Ascending aorta (tissue), 2 donors: ENCODE results near the gene CCDC148. TPM values are rescaled to one million over a fixed set of nuclear protein-coding genes. Genes with fewer than 3 reads are reported as not detected.

Experiments
- DNase-seq, 2 donors: peaks; one replicate each; pipeline ENCODE4 v3.0.0-alpha.2; 2019; ENCODE audit warnings: low spot score in 2 of 2
- H3K27ac ChIP-seq, 2 donors: fragments of 200-600 bp; sonication (generic); one replicate each; pipeline ENCODE4 v1.5.1; 2016 to 2017; ENCODE audit warnings: mild to moderate bottlenecking in 1 of 2
- H3K27me3 ChIP-seq: fragments of 200-600 bp; sonication (generic); one replicate; pipeline ENCODE4 v1.5.1; 2017
- H3K36me3 ChIP-seq, 2 donors: fragments of 200-600 bp; sonication (generic); one replicate each; pipeline ENCODE4 v1.5.1; 2016
- H3K4me1 ChIP-seq, 2 donors: fragments of 200-600 bp; sonication (generic); one replicate each; pipeline ENCODE4 v1.5.1; 2016 to 2017; ENCODE audit warnings: mild to moderate bottlenecking in 1 of 2
- H3K4me3 ChIP-seq, 2 donors: fragments of 200-600 bp; sonication (generic); one replicate each; pipeline ENCODE4 v1.5.1; 2016 to 2017; ENCODE audit warnings: mild to moderate bottlenecking in 1 of 2
- H3K9me3 ChIP-seq, 2 donors: fragments of 200-600 bp; sonication (generic); one replicate each; pipeline ENCODE4 v1.5.1; 2016
- intact Hi-C: fragments of 100-400 bp; cut with DNase I; formaldehyde crosslinking; loops from one replicate; pipeline ENCODE4 v1.15.1; 2023
- total RNA-seq: library from RNA; depleted of rRNA; stranded (reverse); fragments of >200 nt; gene quantifications from one replicate; pipeline ENCODE4 v1.1.0, GENCODE V29; 2016
- TF ChIP-seq, protein P1 (sequence below), 3 experiments: fragments of 200-600 bp in 2 of 3; fragments of 450-650 bp in 1 of 3; sonication (generic) in 2 of 3; IDR thresholded peaks; one replicate each; pipeline ENCODE4 v1.5.1; 2016 to 2019; ENCODE audit warnings: antibody characterized with exemption in 3 of 3, mild to moderate bottlenecking in 1 of 3, moderate library complexity in 1 of 3

Gene CCDC148
- total RNA-seq, 1 donor from 2014 or later, result not detected

DNA sequence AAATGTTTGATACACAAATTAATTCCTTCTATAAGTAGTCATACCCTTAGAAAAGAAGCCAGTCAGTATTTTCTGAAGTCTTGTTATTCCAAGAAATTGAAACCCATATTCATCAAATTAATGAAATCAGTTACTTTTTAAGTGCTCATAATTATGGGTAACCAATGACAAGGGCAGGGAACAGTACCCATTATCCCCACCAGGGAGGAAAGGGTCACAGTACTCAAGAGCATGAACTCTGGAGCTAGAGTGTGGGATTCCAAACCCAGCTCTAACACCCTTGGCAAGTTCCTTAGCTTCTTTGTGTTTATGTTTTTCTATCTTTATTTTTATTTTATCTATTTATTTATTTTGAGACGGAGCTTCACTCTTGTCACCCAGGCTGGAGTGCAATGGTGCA, 68.4 kb downstream of the CCDC148 start:
- DNase-seq, result no peak

DNA sequence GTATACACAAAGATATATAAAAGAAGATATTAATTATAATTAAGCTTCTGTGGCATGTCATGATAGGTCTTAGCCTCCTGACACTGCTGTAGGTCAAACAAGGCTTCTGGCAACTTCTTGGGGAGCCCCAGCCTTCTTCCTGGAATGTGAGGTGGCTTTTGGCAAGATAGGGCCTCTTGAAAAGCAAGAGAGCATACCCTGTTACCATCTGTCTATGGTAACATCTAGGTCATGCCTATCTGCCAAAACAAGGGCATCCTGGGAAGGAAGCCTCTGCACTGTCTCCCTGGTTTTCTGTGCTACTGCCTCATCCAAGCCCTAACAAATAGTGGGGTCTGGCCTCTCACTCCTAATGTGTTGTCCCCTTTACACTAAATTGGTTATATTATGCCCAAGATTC, 70.9 kb downstream of the CCDC148 start:
- TF ChIP-seq, protein P1, sequence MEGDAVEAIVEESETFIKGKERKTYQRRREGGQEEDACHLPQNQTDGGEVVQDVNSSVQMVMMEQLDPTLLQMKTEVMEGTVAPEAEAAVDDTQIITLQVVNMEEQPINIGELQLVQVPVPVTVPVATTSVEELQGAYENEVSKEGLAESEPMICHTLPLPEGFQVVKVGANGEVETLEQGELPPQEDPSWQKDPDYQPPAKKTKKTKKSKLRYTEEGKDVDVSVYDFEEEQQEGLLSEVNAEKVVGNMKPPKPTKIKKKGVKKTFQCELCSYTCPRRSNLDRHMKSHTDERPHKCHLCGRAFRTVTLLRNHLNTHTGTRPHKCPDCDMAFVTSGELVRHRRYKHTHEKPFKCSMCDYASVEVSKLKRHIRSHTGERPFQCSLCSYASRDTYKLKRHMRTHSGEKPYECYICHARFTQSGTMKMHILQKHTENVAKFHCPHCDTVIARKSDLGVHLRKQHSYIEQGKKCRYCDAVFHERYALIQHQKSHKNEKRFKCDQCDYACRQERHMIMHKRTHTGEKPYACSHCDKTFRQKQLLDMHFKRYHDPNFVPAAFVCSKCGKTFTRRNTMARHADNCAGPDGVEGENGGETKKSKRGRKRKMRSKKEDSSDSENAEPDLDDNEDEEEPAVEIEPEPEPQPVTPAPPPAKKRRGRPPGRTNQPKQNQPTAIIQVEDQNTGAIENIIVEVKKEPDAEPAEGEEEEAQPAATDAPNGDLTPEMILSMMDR (IDR thresholded peaks at IDR 0.05), result no peak
- Histone ChIP-seq H3K27me3 (no peaks in the 10 kb centered on the region), H3K36me3 (no peaks in the 10 kb centered on the region), H3K9me3 (no peaks in the 10 kb centered on the region), H3K4me1 (no peaks in the 10 kb centered on the region), H3K4me3 (no peak overlapping the region), H3K27ac (no peak overlapping the region)
- intact Hi-C loops, result no loop called here
- DNase-seq, result no peak

More for the DNA sequence above, 68.4 kb downstream of the CCDC148 start:
- Histone ChIP-seq H3K4me1 (no peaks in the 10 kb centered on the region), H3K27me3 (no peaks in the 10 kb centered on the region), H3K27ac (no peak overlapping the region), H3K4me3 (no peak overlapping the region), H3K9me3 (no peaks in the 10 kb centered on the region), H3K36me3 (no peaks in the 10 kb centered on the region)
- intact Hi-C loops, result no loop called here
- TF ChIP-seq, protein P1 (IDR thresholded peaks at IDR 0.05), result no peak

DNA sequence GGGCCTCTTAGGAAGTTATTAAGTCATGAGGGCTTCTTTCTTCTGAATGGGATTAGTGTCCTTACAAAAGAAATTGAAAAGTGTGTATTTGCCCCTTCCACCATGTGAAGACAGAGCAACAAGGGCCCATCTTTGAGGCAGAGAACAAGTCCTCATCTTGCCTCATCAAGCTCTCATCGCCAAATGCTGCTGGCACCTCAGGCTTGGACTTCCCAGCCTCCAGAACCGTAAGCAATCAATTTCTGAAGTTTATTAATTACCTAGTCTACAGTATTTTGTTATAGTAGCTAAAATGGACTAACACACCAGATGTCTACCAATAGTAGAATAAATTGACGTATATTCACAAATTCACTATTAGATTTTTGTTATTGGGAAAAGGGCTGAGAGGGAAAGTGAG, 74.6 kb downstream of the CCDC148 start:
- Histone ChIP-seq H3K4me1 (no peaks in the 10 kb centered on the region), H3K9me3 (no peaks in the 10 kb centered on the region), H3K4me3 (no peak overlapping the region), H3K27me3 (no peaks in the 10 kb centered on the region), H3K27ac (no peak overlapping the region), H3K36me3 (no peaks in the 10 kb centered on the region)
- TF ChIP-seq, protein P1 (IDR thresholded peaks at IDR 0.05), result no peak
- no peak for DNase-seq
- intact Hi-C loops, result no loop called here

DNA sequence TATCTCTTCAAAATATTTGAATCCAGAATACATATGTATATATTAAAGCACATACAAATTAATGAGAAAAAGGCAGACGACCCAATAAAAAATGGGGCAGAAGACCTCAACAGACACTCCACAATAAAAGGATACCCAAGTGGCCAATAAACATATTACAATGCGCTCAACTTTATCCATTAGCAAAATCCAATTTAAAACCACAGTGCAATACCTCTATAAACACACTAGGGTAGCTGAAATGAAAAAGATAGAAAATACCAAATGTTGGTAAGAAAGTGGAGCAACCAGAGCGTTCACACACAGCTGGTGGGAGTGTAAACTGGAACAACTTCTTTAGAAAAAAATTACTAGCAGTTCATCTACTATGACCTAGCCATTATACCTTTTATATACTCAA, 75.3 kb downstream of the CCDC148 start:
- intact Hi-C loops, result no loop called here
- H3K36me3 ChIP-seq, result no peaks in the 10 kb centered on the region
- H3K4me3 ChIP-seq, result no peak overlapping the region
- no peaks in the 10 kb centered on the region for H3K4me1 ChIP-seq
- TF ChIP-seq, protein P1 (IDR thresholded peaks at IDR 0.05), result no peak
- no peak overlapping the region for H3K27ac ChIP-seq
- no peaks in the 10 kb centered on the region for H3K9me3 ChIP-seq
- no peak for DNase-seq
- no peaks in the 10 kb centered on the region for H3K27me3 ChIP-seq

DNA sequence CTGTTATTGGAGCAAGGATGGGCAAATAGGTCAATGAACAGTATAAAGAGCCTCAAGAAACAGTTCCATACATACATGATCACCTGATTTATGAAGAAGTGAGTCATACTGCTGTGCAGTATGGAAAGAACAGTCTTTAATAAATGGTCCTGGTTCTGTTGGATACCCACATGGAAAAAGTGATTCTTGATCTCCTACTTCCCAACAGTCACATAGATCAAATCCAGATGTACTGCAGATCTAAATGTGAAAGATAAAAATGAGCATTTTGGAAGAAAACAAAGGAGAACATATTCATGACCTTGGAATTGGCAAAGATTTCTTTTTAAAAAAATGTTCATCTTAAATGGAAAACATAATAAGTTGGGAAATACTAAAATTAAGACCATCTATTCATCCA, 75.8 kb downstream of the CCDC148 start:
- intact Hi-C loops, result no loop called here
- no peaks in the 10 kb centered on the region for H3K4me1 ChIP-seq
- no peaks in the 10 kb centered on the region for H3K27me3 ChIP-seq
- H3K36me3 ChIP-seq, result no peaks in the 10 kb centered on the region
- TF ChIP-seq, protein P1 (IDR thresholded peaks at IDR 0.05), result no peak
- no peak for DNase-seq
- no peaks in the 10 kb centered on the region for H3K9me3 ChIP-seq
- no peak overlapping the region for H3K4me3 ChIP-seq
- no peak overlapping the region for H3K27ac ChIP-seq

DNA sequence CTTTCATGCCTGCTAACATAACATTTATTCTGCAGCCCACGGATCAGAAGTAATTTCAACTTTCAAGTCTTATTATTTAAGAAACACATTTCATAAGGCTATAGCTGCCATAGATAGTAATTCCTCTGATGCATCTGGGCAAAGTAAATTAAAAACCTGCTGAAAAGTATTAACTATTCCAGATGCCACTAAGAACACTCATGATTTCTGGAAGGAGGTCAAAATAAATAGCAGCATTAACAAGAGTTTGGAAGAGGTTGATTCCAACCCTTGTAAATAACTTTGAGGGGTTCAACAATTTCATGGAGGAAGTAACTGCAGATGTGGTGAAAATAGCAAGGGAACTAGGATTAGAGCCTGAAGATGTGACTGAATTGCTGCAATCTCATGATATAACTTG, 77.6 kb downstream of the CCDC148 start:
- Histone ChIP-seq H3K36me3 (no peaks in the 10 kb centered on the region), H3K27ac (no peak overlapping the region), H3K4me3 (no peak overlapping the region), H3K4me1 (no peaks in the 10 kb centered on the region), H3K27me3 (no peaks in the 10 kb centered on the region), H3K9me3 (no peaks in the 10 kb centered on the region)
- DNase-seq, result no peak
- intact Hi-C loops, result no loop called here
- TF ChIP-seq, protein P1 (IDR thresholded peaks at IDR 0.05), result no peak
